CD4-positive, alpha-beta T cell treated with Interleukin-6 at 100 ng/mL for 8 hours (primary cell): ENCODE data around the gene BST2.
"Not testable (repeated sequence)": the region's sequence is repeated elsewhere in the genome, so short reads cannot be mapped to it uniquely, and the experiment has no call there.

ENCODE experiments used
- DNase-seq: peaks from one replicate; pipeline ENCODE4 v3.0.0-alpha.2; 2020; ENCODE audit warnings: mixed read lengths, low spot score

The BST2 gene

GRCh38 chr19:17389957-17390664, 15.3 kb downstream of the BST2 start:
- no peak for DNase-seq

- no peak for DNase-seq
Measured at GRCh38 chr19:17389288-17389687, 16.1 kb downstream of the BST2 start.

- DNase-seq: peak; percentile 59
Measured at GRCh38 chr19:17385878-17386611, 19.4 kb downstream of the BST2 start.

GRCh38 chr19:17380426-17381138, 24.8 kb downstream of the BST2 start:
- no peak for DNase-seq

GRCh38 chr19:17379221-17379631, 26.2 kb downstream of the BST2 start:
- DNase-seq: no peak

- no peak for DNase-seq
Measured at GRCh38 chr19:17378271-17378670, 27.2 kb downstream of the BST2 start.

GRCh38 chr19:17376935-17377600, 28.4 kb downstream of the BST2 start, which contains the start of gene PLVAP:
PLVAP (minus strand) TSS chr19:17377342; CDS start chr19:17377288, 54 bp downstream.
- DNase-seq: no peak

- DNase-seq: no peak
Measured at GRCh38 chr19:17370026-17370587, 35.3 kb downstream of the BST2 start.

GRCh38 chr19:17365361-17365760, 40.1 kb downstream of the BST2 start:
- DNase-seq: no peak

- DNase-seq: not testable (repeated sequence)
Measured at GRCh38 chr19:17363852-17364605, 41.4 kb downstream of the BST2 start.

- DNase-seq: no peak
Measured at GRCh38 chr19:17359905-17360800, 45.3 kb downstream of the BST2 start.

GRCh38 chr19:17358395-17358794, 47.0 kb downstream of the BST2 start:
- DNase-seq: no peak

- no peak for DNase-seq
Measured at GRCh38 chr19:17357724-17358123, 47.7 kb downstream of the BST2 start.

- no peak for DNase-seq
Measured at GRCh38 chr19:17357078-17357666, 48.3 kb downstream of the BST2 start.

GRCh38 chr19:17353386-17353785, 52.0 kb downstream of the BST2 start:
- DNase-seq: no peak
